Heart left ventricle (tissue), 16 donors: Measurements from ENCODE around the gene ANAPC1. TPM values are rescaled to one million over a fixed set of nuclear protein-coding genes. Genes with fewer than 3 reads are reported as not detected.
"Not testable (repeated sequence)": the region's sequence is repeated elsewhere in the genome, so short reads cannot be mapped to it uniquely, and the experiment has no call there.

Source experiments
- ATAC-seq, 4 donors: fragments of 200-7000 bp; cut with Tn5 transposase; one replicate each; pipeline ENCODE4 v1.9.1; 2020 to 2022; ENCODE audit warnings: moderate library complexity in 4 of 4, mild to moderate bottlenecking in 3 of 4, moderate number of reproducible peaks in 1 of 4
- DNase-seq, 5 donors: peaks; one replicate each; pipeline ENCODE4 v3.0.0-alpha.2; 2020
- H3K27ac ChIP-seq, 12 donors: fragments of 200-600 bp; sonication (generic) in 4 of 12; one replicate each; pipeline versions ENCODE4 v1.5.0 to v1.8.0; 2016 to 2022; ENCODE audit warnings: mild to moderate bottlenecking in 2 of 12
- H3K27me3 ChIP-seq, 9 donors: fragments of 200-600 bp; sonication (generic) in 2 of 9; one replicate each; pipeline versions ENCODE4 v1.5.1 to v1.8.0; 2016 to 2022; ENCODE audit warnings: mild to moderate bottlenecking in 3 of 9
- H3K36me3 ChIP-seq, 9 donors: fragments of 200-600 bp; sonication (generic) in 2 of 9; one replicate each; pipeline versions ENCODE4 v1.5.0 to v1.8.0; 2018 to 2022; ENCODE audit warnings: mild to moderate bottlenecking in 2 of 9
- H3K4me1 ChIP-seq, 12 donors: fragments of 200-600 bp; sonication (generic) in 4 of 12; one replicate each; pipeline versions ENCODE4 v1.5.0 to v1.8.0; 2016 to 2022; ENCODE audit warnings: mild to moderate bottlenecking in 3 of 12
- H3K4me3 ChIP-seq, 12 donors: fragments of 200-600 bp; sonication (generic) in 4 of 12; one replicate each; pipeline versions ENCODE4 v1.5.0 to v1.8.0; 2017 to 2022; ENCODE audit warnings: mild to moderate bottlenecking in 9 of 12, moderate library complexity in 4 of 12
- H3K9me3 ChIP-seq, 12 donors: fragments of 200-600 bp; sonication (generic) in 4 of 12; one replicate each; pipeline versions ENCODE4 v1.5.0 to v1.8.0; 2016 to 2022; ENCODE audit warnings: mild to moderate bottlenecking in 1 of 12
- POLR2A ChIP-seq, 2 donors: fragments of 450-650 bp; IDR thresholded peaks; one replicate each; pipeline ENCODE4 v1.6.1; 2017; ENCODE audit warnings: antibody characterized with exemption in 2 of 2, mild to moderate bottlenecking in 2 of 2, moderate library complexity in 2 of 2
- WGBS, 4 donors: extraction: QIAGEN DNeasy Blood & Tissue Kit in 2 of 4; methylation state at CpG; one replicate each; pipeline versions ENCODE4 v1.1.5 to v1.1.7; 2013 to 2018; 5-methylcytosine and 5-hydroxymethylcytosine counted together
- intact Hi-C, 10 donors: fragments of 100-400 bp; cut with DNase I; formaldehyde crosslinking; loops; one replicate each; pipeline versions ENCODE4 v1.11.1 to v1.14.2; 2022
- polyA plus RNA-seq, 2 donors: library from polyadenylated mRNA; stranded (reverse); fragments of 200-250 nt; gene quantifications; one replicate each; pipeline ENCODE4 v1.2.3, GENCODE V29; 2013
- total RNA-seq, 9 donors: library from RNA; depleted of rRNA in 2 of 9; stranded (reverse); fragments of >200 nt in 2 of 9; fragmentation: NEBNext Ultra II Directional in 3 of 9; extraction: Animal tissue kit (Norgen Biotek cat#: 25700) in 3 of 9; gene quantifications; one replicate each; pipeline versions ENCODE4 v1.1.0 to v1.2.4, GENCODE V29; 2016 to 2023
- TF ChIP-seq, protein P1 (sequence below), 12 donors: fragments of 200-600 bp; sonication (generic) in 4 of 12; IDR thresholded peaks; one replicate each; pipeline versions ENCODE4 v1.5.0 to v1.8.0; 2018 to 2022; ENCODE audit warnings: antibody characterized with exemption in 12 of 12, mild to moderate bottlenecking in 5 of 12
- donor health status: ischemic (EF 13 %, LVEDD 7.1; RV severe dilation, severe dysfunction).
- donor health status: healthy with polysubstance abuse.
- donor health status: DM: no; HTN: yes; CAD: no.
- donor health status: DM: no; HTN: no; CAD: no.
- donor health status: ischemic (EF 25% LVEDD 6.9; RV normal size, moderate dysfunction).
- donor health status: ischemic (EF 25% LVEDD 5.7; RV mildly dilated, moderate dysfunction).
- donor health status: healthy.
- donor health status: DM: yes; HTN: yes; CAD: no.
- donor health status: ischemic (EF 35%, LVEDD 5.7; RV mildly dilated, moderate dysfunction).
- donor health status: nonischemic (EF 11% LVEDD 7.7; RV severe dilation, severe dysfunction).
- donor health status: DM: yes; HTN: yes; CAD: no.
- donor health status: PGD.
- donor health status: ischemic (EF 29% LVEDD 5.4; RV normal size, mild dysfunction).
- donor health status: nonischemic (EF 23%, LVEDD 6.1; RV moderate dilation, normal function).

Gene ANAPC1
- total and polyA plus RNA-seq, 11 donors, result 4.9 to 30.7 (median 17.2) TPM

DNA sequence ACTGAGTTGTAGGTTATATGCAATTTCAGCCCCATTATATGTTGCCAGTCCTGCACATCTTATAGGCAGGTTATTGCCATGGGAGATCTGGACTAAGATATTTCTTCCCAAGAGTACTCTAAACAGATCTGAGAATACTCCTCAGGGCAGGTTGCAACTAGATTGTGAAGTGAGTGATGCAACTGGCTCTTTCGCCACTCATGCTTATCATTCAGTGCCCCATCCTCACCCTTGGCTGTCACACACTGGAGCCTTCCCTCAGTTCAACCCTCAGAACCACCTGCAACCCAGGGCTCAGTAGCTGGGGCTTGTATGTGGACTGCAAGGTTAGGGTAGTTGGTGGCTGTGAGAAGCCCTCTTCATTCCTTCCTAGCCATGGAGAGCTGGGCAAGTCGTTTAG lies 28.6 kb upstream of the ANAPC1 start:
- no peak for DNase-seq
- peak in 1 of 4 donors; percentile 42 for ATAC-seq
- WGBS, 4 donors, result 66 to 85% (median 71%) methylated on average over 2 of the region's 2 CpGs
- Histone ChIP-seq H3K4me3 (no peak overlapping the region), H3K9me3 (no peaks in the 10 kb centered on the region), H3K4me1 (peaks cover 0 to 38% (median 22%) of the 10 kb centered on the region in 12 donors), H3K36me3 (peaks cover 0 to 4% (median 0%) of the 10 kb centered on the region in 9 donors), H3K27me3 (no peaks in the 10 kb centered on the region), H3K27ac (no peak overlapping the region)
- intact Hi-C loops, result no loop called here
- TF ChIP-seq, protein P1, sequence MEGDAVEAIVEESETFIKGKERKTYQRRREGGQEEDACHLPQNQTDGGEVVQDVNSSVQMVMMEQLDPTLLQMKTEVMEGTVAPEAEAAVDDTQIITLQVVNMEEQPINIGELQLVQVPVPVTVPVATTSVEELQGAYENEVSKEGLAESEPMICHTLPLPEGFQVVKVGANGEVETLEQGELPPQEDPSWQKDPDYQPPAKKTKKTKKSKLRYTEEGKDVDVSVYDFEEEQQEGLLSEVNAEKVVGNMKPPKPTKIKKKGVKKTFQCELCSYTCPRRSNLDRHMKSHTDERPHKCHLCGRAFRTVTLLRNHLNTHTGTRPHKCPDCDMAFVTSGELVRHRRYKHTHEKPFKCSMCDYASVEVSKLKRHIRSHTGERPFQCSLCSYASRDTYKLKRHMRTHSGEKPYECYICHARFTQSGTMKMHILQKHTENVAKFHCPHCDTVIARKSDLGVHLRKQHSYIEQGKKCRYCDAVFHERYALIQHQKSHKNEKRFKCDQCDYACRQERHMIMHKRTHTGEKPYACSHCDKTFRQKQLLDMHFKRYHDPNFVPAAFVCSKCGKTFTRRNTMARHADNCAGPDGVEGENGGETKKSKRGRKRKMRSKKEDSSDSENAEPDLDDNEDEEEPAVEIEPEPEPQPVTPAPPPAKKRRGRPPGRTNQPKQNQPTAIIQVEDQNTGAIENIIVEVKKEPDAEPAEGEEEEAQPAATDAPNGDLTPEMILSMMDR (IDR thresholded peaks at IDR 0.05), result no peak
- no peak for TF ChIP-seq POLR2A (IDR thresholded peaks at IDR 0.05)

DNA sequence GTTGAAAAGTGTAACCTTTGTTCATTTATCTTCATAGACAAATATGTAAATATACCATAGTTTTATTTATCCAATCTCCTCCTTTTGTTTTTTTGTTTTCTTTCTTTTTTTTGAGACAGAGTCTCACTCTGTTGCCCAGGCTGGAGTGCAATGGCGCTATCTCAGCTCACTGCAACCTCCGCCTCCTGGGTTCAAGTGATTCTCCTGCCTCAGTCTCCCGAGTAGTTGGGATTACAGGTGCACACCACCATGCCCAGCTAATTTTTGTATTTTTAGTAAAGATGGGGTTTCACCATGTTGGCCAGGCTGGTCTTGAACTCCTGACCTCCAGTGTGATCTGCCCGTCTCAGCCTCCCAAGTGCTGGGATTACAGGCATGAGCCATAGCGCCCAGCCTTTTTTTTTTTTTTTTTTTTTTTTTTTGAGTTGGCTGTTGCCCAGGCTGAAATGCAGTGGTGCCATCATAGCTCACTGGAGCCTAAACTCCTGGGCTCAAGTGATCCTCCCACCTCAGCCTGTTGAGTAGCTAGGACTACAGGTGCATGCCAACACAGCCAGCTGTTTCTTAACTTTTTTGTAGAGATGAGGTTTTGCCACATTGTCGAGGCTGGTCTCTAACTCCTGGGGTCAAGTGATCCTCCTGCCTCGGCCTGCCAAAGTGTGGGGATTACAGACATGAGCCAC lies 27.4 kb upstream of the ANAPC1 start:
- DNase-seq, intact Hi-C loops: not testable (repeated sequence)

DNA sequence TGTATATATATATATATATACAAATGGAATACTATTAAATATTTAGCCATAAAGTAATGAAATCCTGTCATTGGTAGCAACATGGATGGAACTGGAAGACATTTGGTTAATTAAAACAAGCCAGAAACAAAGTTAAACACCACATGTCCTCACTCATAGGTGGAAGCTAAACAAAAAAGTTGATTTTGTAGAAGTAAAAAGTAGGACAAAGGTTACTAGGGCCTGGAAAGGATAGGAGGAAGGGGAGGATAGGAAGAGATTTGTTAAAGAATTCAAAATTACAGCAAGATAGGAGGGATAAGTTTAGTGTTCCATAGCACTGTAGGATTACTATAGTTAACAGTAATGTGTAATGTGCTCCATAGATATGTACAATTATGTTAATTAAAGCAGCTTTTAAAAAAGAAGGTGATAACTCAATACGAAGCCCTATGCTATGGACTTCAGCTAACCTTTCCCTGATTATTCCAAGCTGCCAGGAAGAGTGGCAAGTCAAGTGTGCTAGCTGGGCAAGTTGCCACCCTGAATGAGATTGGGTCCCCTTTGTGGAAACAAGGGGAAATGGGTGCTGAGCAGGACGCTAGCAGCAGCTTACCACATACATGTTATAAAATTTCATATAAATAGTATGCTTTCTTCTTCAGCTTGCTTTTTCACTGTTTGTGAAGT lies 26.8 kb upstream of the ANAPC1 start:
- Histone ChIP-seq H3K4me1 (peaks cover 0 to 56% (median 39%) of the 10 kb centered on the region in 12 donors), H3K9me3 (no peaks in the 10 kb centered on the region), H3K4me3 (no peak overlapping the region), H3K27me3 (no peaks in the 10 kb centered on the region), H3K36me3 (no peaks in the 10 kb centered on the region), H3K27ac (peak overlapping the region in 5 of 12 donors; percentile 9 to 54 (median 26))
- WGBS, 4 donors, result 35 to 56% (median 39%) methylated on average over 2 of the region's 2 CpGs
- intact Hi-C loops, result no loop called here
- ATAC-seq (peak in 3 of 4 donors; percentile 49 to 70 (median 52)), DNase-seq (peak in 4 of 5 donors; percentile 41 to 61 (median 55))
- TF ChIP-seq POLR2A (IDR thresholded peaks at IDR 0.05), result no peak
- TF ChIP-seq, protein P1 (IDR thresholded peaks at IDR 0.05), result no peak

More for the DNA sequence above, 27.4 kb upstream of the ANAPC1 start:
- 93 to 95% (median 94%) methylated on average over 7 of the region's 7 CpGs for WGBS, 4 donors
- not testable (repeated sequence) for ATAC-seq, H3K36me3 ChIP-seq, H3K9me3 ChIP-seq, H3K4me3 ChIP-seq, H3K27me3 ChIP-seq
- H3K4me1 ChIP-seq, result peaks cover 0 to 49% (median 32%) of the 10 kb centered on the region in 12 donors
- H3K27ac ChIP-seq, result peak overlapping the region in 3 of 12 donors; percentile 23 to 54 (median 26)

DNA sequence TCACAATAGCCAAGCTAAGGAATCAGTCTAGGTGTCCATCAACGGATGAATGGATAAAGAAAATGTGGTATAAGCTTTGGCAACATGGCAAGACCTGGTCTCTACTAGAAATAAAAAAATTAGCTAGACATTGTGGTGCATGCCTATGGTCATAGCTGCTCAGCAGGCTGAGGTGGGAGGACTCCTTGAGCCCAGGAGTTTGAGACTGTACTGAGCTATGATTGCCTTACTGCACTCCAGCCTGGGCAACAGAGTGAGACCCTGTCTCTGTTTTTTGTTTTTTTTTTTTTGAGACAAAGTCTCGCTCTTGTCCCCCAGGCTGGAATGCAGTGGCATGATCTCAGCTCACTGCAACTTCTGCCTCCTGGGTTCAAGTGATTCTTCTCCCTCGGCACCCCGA lies 26.0 kb upstream of the ANAPC1 start:
- ATAC-seq, H3K36me3 ChIP-seq, H3K4me3 ChIP-seq, DNase-seq, H3K27me3 ChIP-seq, H3K9me3 ChIP-seq: not testable (repeated sequence)
- Histone ChIP-seq H3K27ac (peak overlapping the region in 2 of 12 donors; percentile 36 to 74), H3K4me1 (peaks cover 0 to 63% (median 46%) of the 10 kb centered on the region in 12 donors)
- 85 to 98% (median 94%) methylated on average over 4 of the region's 4 CpGs for WGBS, 4 donors
- intact Hi-C loops, result loop anchor here in 5 of 10 donors (2.0 to 10.0 kb wide), 4 partner anchors 19 to 65 kb away; no protein-coding TSS in a partner anchor

DNA sequence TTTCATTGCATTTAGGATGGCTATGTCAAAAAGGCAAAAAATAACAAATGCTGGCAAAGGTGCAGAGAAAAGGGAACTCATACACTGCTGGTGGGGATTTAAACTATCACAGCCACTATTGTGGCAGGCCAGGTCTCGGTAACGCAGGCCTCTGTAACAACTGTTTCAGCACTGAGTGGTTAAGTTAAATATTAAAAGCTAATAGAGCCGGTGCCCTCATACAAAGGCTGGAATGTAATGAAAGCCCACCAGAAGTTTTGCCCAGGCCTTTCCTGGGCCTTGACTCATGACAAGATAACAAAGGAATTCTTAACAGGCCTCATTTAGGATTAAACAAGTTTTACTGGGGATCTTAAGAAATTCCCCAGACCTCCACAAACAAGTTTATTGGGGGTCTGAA lies 25.1 kb upstream of the ANAPC1 start:
- ATAC-seq (no peak), DNase-seq (no peak)
- Histone ChIP-seq H3K4me1 (peaks cover 0 to 72% (median 54%) of the 10 kb centered on the region in 12 donors), H3K9me3 (no peaks in the 10 kb centered on the region), H3K27me3 (no peaks in the 10 kb centered on the region), H3K36me3 (no peaks in the 10 kb centered on the region), H3K4me3 (no peak overlapping the region), H3K27ac (peak overlapping the region in 8 of 12 donors; percentile 1 to 74 (median 34))
- TF ChIP-seq POLR2A (IDR thresholded peaks at IDR 0.05), result no peak
- TF ChIP-seq, protein P1 (IDR thresholded peaks at IDR 0.05), result no peak
- intact Hi-C loops, result loop anchor here in 5 of 10 donors (2.0 to 10.0 kb wide), 4 partner anchors 20 to 66 kb away; no protein-coding TSS in a partner anchor
- 63 to 81% (median 71%) methylated on average over 3 of the region's 3 CpGs for WGBS, 4 donors
